Vagina (tissue), 1 donor: Measurements from ENCODE around the gene EDDM13. TPM values are rescaled to one million over a fixed set of nuclear protein-coding genes. Genes with fewer than 3 reads are reported as not detected.

ENCODE experiments used
- small RNA-seq: library from RNA; depleted of rRNA; stranded (forward); fragments of <200 nt; gene quantifications from one replicate; pipeline ENCODE3, GENCODE V24; 2016
- total RNA-seq: library from RNA; depleted of rRNA; stranded (reverse); fragments of >200 nt; gene quantifications from one replicate; pipeline ENCODE4 v1.2.3, GENCODE V29; 2016

Gene EDDM13
- total RNA-seq, 1 donor from 2014 or later: 7.6 TPM

Small RNA genes lying within 50 kb of the gene (small RNA-seq; reads per million reads assigned to genes)
- gene RF00019: not detected

Other genes starting within 250 kb of the EDDM13 start
- 13.5 TPM for gene ZNF787, start 151.5 kb upstream of the EDDM13 start, total RNA-seq
- gene ZNF444, start 131.5 kb upstream of the EDDM13 start, total RNA-seq: 28.7 TPM
- gene GALP, start 96.7 kb upstream of the EDDM13 start, total RNA-seq: not detected
- gene ZSCAN5B, start 75.0 kb upstream of the EDDM13 start, total RNA-seq: not detected
- gene ZSCAN5C, start 70.5 kb upstream of the EDDM13 start, total RNA-seq: not detected
- gene ZSCAN5A, start 42.1 kb downstream of the EDDM13 start, total RNA-seq: 2.7 TPM
- gene ZNF582, start 120.8 kb downstream of the EDDM13 start, total RNA-seq: 6.9 TPM
- gene ZNF583, start 131.6 kb downstream of the EDDM13 start, total RNA-seq: 2.2 TPM
- 2.5 TPM for gene ZNF667, start 204.6 kb downstream of the EDDM13 start, total RNA-seq
- 4.2 TPM for gene ZNF471, start 235.1 kb downstream of the EDDM13 start, total RNA-seq